ENCODE results near the gene ANKS1B.

Gene ANKS1B

GRCh38 chr12:98735821-98736220 is 1248.9 kb downstream of the ANKS1B start:
- no peak for TF ChIP-seq CTCF (IDR thresholded peaks at IDR 0.05; ENCODE audit: low read depth, low read length)
- no peak for DNase-seq (ENCODE audit: extremely low read depth, low read depth)

GRCh38 chr12:98733667-98734350 is 1250.9 kb downstream of the ANKS1B start:
- no peak for TF ChIP-seq CTCF (IDR thresholded peaks at IDR 0.05; ENCODE audit: low read depth, low read length)
- DNase-seq (ENCODE audit: extremely low read depth, low read depth), result no peak

GRCh38 chr12:98730412-98730811 is 1254.3 kb downstream of the ANKS1B start:
- DNase-seq (ENCODE audit: extremely low read depth, low read depth), result no peak
- no peak for TF ChIP-seq CTCF (IDR thresholded peaks at IDR 0.05; ENCODE audit: low read depth, low read length)

- DNase-seq (ENCODE audit: extremely low read depth, low read depth), result no peak
- TF ChIP-seq CTCF (IDR thresholded peaks at IDR 0.05; ENCODE audit: low read depth, low read length), result no peak
Measured at GRCh38 chr12:98727196-98727595, 1257.5 kb downstream of the ANKS1B start.

GRCh38 chr12:98725476-98726247 is 1259.1 kb downstream of the ANKS1B start:
- DNase-seq (ENCODE audit: extremely low read depth, low read depth), result no peak

GRCh38 chr12:98724384-98725155 is 1260.2 kb downstream of the ANKS1B start:
- DNase-seq (ENCODE audit: extremely low read depth, low read depth), result no peak
- TF ChIP-seq CTCF (IDR thresholded peaks at IDR 0.05; ENCODE audit: low read depth, low read length), result no peak

More at GRCh38 chr12:98725476-98726247, 1259.1 kb downstream of the ANKS1B start:
- TF ChIP-seq CTCF (IDR thresholded peaks at IDR 0.05; ENCODE audit: low read depth, low read length), result peak; percentile 53

Data from AG09319 (cell line).